ENCODE data around the gene ITPK1.

Gene ITPK1

GRCh38 chr14:93103392-93104080 is 12.2 kb downstream of the ITPK1 start:
- FAIRE-seq: no peak

GRCh38 chr14:93102141-93102540 is 13.6 kb downstream of the ITPK1 start:
- no peak for FAIRE-seq

GRCh38 chr14:93101181-93101580 is 14.5 kb downstream of the ITPK1 start:
- no peak for FAIRE-seq

GRCh38 chr14:93100570-93100969 is 15.2 kb downstream of the ITPK1 start:
- FAIRE-seq: no peak

- FAIRE-seq: no peak
Measured at GRCh38 chr14:93100100-93100499, 15.6 kb downstream of the ITPK1 start.

- no peak for FAIRE-seq
Measured at GRCh38 chr14:93099643-93100042, 16.1 kb downstream of the ITPK1 start.

- no peak for FAIRE-seq
Measured at GRCh38 chr14:93099196-93099595, 16.5 kb downstream of the ITPK1 start.

- FAIRE-seq: no peak
Measured at GRCh38 chr14:93096691-93097322, 18.9 kb downstream of the ITPK1 start.

- no peak for FAIRE-seq
Measured at GRCh38 chr14:93095742-93096510, 19.8 kb downstream of the ITPK1 start.

- no peak for FAIRE-seq
Measured at GRCh38 chr14:93094121-93094918, 21.4 kb downstream of the ITPK1 start.

GRCh38 chr14:93092606-93093556 is 22.8 kb downstream of the ITPK1 start:
- no peak for FAIRE-seq

GRCh38 chr14:93091666-93092065 is 24.1 kb downstream of the ITPK1 start:
- no peak for FAIRE-seq

GRCh38 chr14:93090826-93091555 is 24.7 kb downstream of the ITPK1 start:
- FAIRE-seq: no peak

GRCh38 chr14:93089521-93090269 is 26.0 kb downstream of the ITPK1 start:
- FAIRE-seq: no peak

GRCh38 chr14:93086441-93087055 is 29.2 kb downstream of the ITPK1 start:
- no peak for FAIRE-seq

GRCh38 chr14:93085911-93086310 is 29.8 kb downstream of the ITPK1 start:
- no peak for FAIRE-seq

GRCh38 chr14:93084866-93085857 is 30.6 kb downstream of the ITPK1 start:
- FAIRE-seq: no peak

- no peak for FAIRE-seq
Measured at GRCh38 chr14:93084402-93084801, 31.3 kb downstream of the ITPK1 start.

GRCh38 chr14:93083917-93084316 is 31.8 kb downstream of the ITPK1 start:
- FAIRE-seq: no peak

Measured in endometrium (tissue), 2 donors.